WERI-Rb-1 (cell line): ENCODE data around the gene RBM23.

ENCODE experiments used
- DNase-seq: peaks from one replicate; pipeline ENCODE4 v3.0.0-alpha.2; 2020
- H3K27ac ChIP-seq: fragments of 250-450 bp; sonication (Bioruptor Pico); 2 replicates; pipeline ENCODE4 v1.5.1; 2020; ENCODE audit warnings: mild to moderate bottlenecking, moderate library complexity
- H3K27me3 ChIP-seq: fragments of 250-450 bp; sonication (Bioruptor Pico); 2 replicates; pipeline ENCODE4 v1.5.1; 2021; ENCODE audit warnings: mild to moderate bottlenecking, low read depth, moderate library complexity; ENCODE audit not compliant: insufficient read depth, severe bottlenecking
- H3K36me3 ChIP-seq: fragments of 250-450 bp; sonication (Bioruptor Pico); 2 replicates; pipeline ENCODE4 v1.5.1; 2020; ENCODE audit warnings: mild to moderate bottlenecking, moderate library complexity
- H3K4me3 ChIP-seq: 2 replicates; pipeline ENCODE4 v1.5.1; 2011; ENCODE audit warnings: low read depth, mild to moderate bottlenecking, control low read depth, low read length
- H3K9me3 ChIP-seq: fragments of 250-450 bp; sonication (Bioruptor Pico); 2 replicates; pipeline ENCODE4 v1.5.1; 2021; ENCODE audit warnings: mild to moderate bottlenecking, moderate library complexity; ENCODE audit not compliant: severe bottlenecking
- CTCF ChIP-seq: IDR thresholded peaks from 2 replicates; pipeline ENCODE4 v1.5.1; 2011; ENCODE audit warnings: low read depth, mild to moderate bottlenecking, control low read depth, inconsistent platforms, low read length

The RBM23 gene

GRCh38 chr14:22887990-22888378, 31.0 kb downstream of the RBM23 start:
- H3K4me3 ChIP-seq: no peak overlapping the region
- H3K36me3 ChIP-seq: no peaks in the 10 kb centered on the region
- no peak for DNase-seq
- H3K27me3 ChIP-seq: no peaks in the 10 kb centered on the region
- TF ChIP-seq CTCF: no peak
- no peaks in the 10 kb centered on the region for H3K9me3 ChIP-seq
- H3K27ac ChIP-seq: no peak overlapping the region

DNA sequence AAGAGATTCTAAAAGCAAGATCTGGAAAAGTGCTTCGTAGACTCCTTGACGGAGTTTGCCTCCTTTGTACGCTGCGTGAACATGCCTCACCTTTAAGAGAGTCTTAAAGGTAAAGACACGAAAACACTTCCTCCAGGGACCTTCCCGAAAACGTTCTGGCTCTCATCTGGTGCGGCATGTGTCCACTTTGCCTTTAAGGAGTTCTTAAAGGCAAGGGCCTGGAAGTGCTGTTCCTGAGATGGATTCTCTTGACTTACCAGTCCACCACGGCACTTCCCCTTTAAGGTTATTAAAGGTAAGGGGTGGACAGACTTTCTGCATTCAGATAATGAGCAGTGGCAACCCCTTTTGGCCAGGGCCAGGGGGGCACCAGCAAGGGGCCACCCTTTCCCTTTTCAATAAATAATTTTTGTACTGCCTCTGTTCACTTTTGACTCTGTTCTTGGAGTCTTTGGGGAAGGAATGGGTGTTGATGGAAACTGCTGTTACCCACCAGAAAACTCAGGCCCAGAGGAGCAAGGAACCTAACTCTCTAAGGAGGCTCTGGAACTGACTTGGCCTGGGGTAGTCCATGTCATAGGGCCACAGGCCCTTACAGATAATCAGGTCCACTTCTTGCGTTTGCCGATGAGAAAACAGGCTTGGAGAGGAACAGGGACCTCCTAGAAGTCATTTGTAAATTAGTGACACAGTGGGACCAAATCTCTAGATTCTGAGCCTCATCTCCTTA, 31.5 kb downstream of the RBM23 start:
- TF ChIP-seq CTCF: no peak
- H3K27me3 ChIP-seq: no peaks in the 10 kb centered on the region
- no peak for DNase-seq
- no peak overlapping the region for H3K4me3 ChIP-seq
- H3K36me3 ChIP-seq: no peaks in the 10 kb centered on the region
- H3K9me3 ChIP-seq: no peaks in the 10 kb centered on the region
- no peak overlapping the region for H3K27ac ChIP-seq

DNA sequence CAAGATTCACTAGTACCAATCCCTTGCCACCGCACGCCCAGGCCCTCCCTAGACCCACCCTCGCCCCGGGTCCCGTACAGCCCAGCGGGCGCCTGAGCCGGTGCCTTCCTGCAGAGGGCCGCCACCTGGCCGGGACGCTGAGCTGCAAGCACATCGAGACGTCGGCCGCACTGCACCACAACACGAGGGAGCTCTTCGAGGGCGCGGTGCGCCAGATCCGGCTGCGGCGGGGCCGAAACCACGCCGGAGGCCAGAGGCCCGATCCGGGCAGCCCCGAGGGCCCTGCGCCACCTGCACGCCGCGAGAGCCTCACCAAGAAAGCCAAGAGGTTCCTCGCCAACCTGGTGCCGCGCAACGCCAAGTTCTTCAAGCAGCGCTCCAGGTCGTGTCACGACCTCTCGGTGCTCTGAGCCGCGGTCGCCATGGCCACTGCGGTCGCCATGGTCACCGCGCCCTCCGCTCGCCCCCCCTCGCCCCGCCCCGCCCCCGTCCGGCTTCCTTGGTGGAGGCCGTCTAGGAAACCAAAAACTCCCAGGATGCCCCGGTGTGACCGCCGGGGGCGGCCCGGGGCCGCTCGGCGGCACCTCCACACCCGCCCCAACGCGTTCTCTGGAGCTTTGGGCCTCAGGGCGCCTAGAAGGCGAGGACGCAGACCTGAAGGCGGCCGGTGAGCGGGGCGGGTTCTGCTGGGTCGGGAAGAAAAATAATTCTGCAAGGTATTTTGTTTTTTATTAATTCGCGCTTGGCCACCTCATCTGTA, 32.3 kb downstream of the RBM23 start:
- DNase-seq: no peak
- H3K9me3 ChIP-seq: no peaks in the 10 kb centered on the region
- no peak overlapping the region for H3K4me3 ChIP-seq
- TF ChIP-seq CTCF: no peak
- H3K27ac ChIP-seq: no peak overlapping the region
- H3K27me3 ChIP-seq: no peaks in the 10 kb centered on the region
- H3K36me3 ChIP-seq: no peaks in the 10 kb centered on the region

DNA sequence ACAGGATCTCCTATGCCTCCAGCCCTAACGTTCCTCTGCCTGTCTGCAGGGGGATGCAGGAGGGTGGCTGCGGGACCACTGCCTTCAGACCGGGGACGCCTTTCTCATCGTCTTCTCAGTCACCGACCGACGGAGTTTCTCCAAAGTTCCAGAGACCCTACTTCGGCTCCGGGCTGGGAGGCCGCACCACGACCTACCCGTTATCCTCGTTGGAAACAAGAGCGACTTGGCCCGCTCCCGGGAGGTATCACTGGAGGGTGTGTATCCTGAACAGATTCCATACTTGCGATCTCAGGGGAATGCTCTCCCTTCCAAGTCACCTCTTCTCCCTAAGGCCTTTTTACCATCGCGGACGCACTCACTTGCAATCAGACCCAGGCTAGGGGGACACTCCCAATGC, 33.0 kb downstream of the RBM23 start:
- no peak overlapping the region for H3K27ac ChIP-seq
- no peaks in the 10 kb centered on the region for H3K27me3 ChIP-seq
- no peak overlapping the region for H3K4me3 ChIP-seq
- no peak for TF ChIP-seq CTCF
- no peak for DNase-seq
- no peaks in the 10 kb centered on the region for H3K36me3 ChIP-seq
- H3K9me3 ChIP-seq: no peaks in the 10 kb centered on the region

DNA sequence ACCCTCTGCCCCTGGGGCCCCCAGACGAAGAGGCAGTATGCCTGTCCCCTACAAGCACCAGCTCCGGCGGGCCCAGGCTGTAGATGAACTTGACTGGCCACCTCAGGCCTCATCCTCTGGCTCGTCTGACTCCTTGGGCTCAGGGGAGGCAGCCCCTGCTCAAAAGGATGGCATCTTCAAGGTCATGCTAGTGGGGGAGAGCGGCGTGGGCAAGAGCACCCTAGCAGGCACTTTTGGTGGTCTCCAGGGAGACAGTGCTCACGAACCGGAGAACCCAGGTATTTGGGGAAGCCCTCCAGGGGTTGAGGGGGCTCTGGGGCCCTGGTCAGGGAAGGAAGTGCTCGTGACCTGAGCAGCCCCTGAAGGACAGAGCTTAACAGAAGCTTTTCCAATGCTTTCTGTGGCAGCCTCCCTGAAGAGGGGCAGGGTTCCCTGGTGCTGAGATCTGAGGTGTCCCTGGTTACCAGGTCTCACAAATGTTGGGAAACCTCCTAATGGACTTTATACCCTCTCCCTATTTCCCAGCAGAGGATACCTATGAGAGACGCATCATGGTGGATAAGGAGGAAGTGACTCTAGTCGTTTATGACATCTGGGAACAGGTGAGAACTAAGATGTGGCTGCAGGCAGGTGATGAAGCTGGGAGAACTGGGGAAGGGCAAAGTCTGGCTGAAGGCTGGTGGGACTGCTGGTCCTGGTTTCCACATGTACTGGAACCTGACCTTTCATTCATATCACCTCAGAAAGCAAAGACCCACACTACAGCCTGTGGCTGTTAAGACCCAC, 34.0 kb downstream of the RBM23 start:
- no peak for DNase-seq
- H3K9me3 ChIP-seq: no peaks in the 10 kb centered on the region
- H3K27me3 ChIP-seq: no peaks in the 10 kb centered on the region
- H3K27ac ChIP-seq: no peak overlapping the region
- H3K36me3 ChIP-seq: no peaks in the 10 kb centered on the region
- no peak overlapping the region for H3K4me3 ChIP-seq
- no peak for TF ChIP-seq CTCF
